Testis (tissue), 3 donors: Measurements from ENCODE around the gene DUSP19. TPM values are rescaled to one million over a fixed set of nuclear protein-coding genes. Genes with fewer than 3 reads are reported as not detected.

Experiments used
- DNase-seq: peaks from one replicate; pipeline ENCODE4 v3.0.0-alpha.2; 2019
- H3K27ac ChIP-seq, 2 donors: fragments of 200-600 bp; sonication (generic); one replicate each; pipeline ENCODE4 v1.5.1; 2019
- H3K27me3 ChIP-seq: fragments of 200-600 bp; sonication (generic); one replicate; pipeline ENCODE4 v1.5.1; 2019
- H3K36me3 ChIP-seq: fragments of 200-600 bp; sonication (generic); one replicate; pipeline ENCODE4 v1.5.1; 2017; ENCODE audit warnings: low read depth; ENCODE audit errors: missing control alignments
- H3K4me1 ChIP-seq: fragments of 200-600 bp; sonication (generic); one replicate; pipeline ENCODE4 v1.5.1; 2019
- H3K4me3 ChIP-seq, 2 donors: fragments of 200-600 bp; sonication (generic); one replicate each; pipeline ENCODE4 v1.5.1; 2017 to 2019
- H3K9me3 ChIP-seq: fragments of 200-600 bp; sonication (generic); one replicate; pipeline ENCODE4 v1.5.1; 2017
- POLR2A ChIP-seq: fragments of 450-650 bp; IDR thresholded peaks from one replicate; pipeline ENCODE4 v1.6.1; 2017; ENCODE audit warnings: antibody characterized with exemption, mild to moderate bottlenecking, moderate library complexity
- WGBS, 2 donors: methylation state at CpG; one replicate each; pipeline ENCODE4 v1.1.5; 2018; 5-methylcytosine and 5-hydroxymethylcytosine counted together
- intact Hi-C: fragments of 100-400 bp; cut with DNase I; formaldehyde crosslinking; loops from one replicate; pipeline ENCODE4 v1.15.1; 2023; ENCODE audit warnings: low total_unique reads
- polyA plus RNA-seq: library from polyadenylated mRNA; stranded (reverse); fragments of 350-450 nt; fragmentation: Illumina TruSeq; extraction: RNeasy Lipid Tissue Mini Kit (QIAGEN cat#74804); gene quantifications from one replicate; pipeline ENCODE4 v1.2.3, GENCODE V29; 2014; ENCODE audit warnings: low read depth, low replicate concordance; ENCODE audit not compliant: insufficient read depth
- total RNA-seq, 2 donors: library from RNA; depleted of rRNA; stranded (reverse); fragments of >200 nt; gene quantifications; one replicate each; pipeline ENCODE4 v1.2.3, GENCODE V29; 2016
- TF ChIP-seq, protein P1 (sequence below), 3 experiments: fragments of 450-650 bp in 2 of 3; fragments of 200-600 bp in 1 of 3; sonication (generic) in 1 of 3; IDR thresholded peaks; one replicate each; pipeline ENCODE4 v1.5.1; 2016 to 2019; ENCODE audit warnings: antibody characterized with exemption in 3 of 3, mild to moderate bottlenecking in 2 of 3, moderate library complexity in 1 of 3

The DUSP19 gene
- total and polyA plus RNA-seq, 3 donors from 2014 or later = 3.8 to 4.5 (median 4.3) TPM

DNA sequence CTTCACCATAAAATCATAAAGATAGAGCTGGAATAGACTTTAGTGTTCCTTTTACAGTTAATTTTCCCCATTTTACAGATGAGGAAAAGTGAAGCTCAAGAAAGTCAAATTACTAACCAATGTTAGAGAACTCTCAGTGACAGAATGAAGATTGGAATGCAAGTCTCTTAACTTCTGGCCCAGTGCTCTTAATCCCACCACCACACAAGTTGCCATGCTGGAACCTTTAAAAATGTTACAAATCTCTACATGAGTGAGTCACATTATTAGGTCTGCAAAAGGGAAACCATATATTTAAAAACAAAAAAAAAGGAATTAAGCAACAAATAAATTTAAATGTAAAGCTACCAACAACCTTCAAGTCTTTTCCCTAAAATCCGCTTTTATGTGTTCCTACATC lies 43.7 kb upstream of the DUSP19 start:
- Histone ChIP-seq H3K27ac (peak overlapping the region in 1 of 2 donors; percentile 6), H3K27me3 (no peaks in the 10 kb centered on the region), H3K4me1 (peaks cover 16% of the 10 kb centered on the region), H3K36me3 (no peaks in the 10 kb centered on the region), H3K9me3 (no peaks in the 10 kb centered on the region), H3K4me3 (no peak overlapping the region)
- WGBS, 2 donors = 88 to 98% methylated on average over 1 of the region's 1 CpG
- intact Hi-C loops = no loop called here
- DNase-seq = no peak
- TF ChIP-seq, protein P1, sequence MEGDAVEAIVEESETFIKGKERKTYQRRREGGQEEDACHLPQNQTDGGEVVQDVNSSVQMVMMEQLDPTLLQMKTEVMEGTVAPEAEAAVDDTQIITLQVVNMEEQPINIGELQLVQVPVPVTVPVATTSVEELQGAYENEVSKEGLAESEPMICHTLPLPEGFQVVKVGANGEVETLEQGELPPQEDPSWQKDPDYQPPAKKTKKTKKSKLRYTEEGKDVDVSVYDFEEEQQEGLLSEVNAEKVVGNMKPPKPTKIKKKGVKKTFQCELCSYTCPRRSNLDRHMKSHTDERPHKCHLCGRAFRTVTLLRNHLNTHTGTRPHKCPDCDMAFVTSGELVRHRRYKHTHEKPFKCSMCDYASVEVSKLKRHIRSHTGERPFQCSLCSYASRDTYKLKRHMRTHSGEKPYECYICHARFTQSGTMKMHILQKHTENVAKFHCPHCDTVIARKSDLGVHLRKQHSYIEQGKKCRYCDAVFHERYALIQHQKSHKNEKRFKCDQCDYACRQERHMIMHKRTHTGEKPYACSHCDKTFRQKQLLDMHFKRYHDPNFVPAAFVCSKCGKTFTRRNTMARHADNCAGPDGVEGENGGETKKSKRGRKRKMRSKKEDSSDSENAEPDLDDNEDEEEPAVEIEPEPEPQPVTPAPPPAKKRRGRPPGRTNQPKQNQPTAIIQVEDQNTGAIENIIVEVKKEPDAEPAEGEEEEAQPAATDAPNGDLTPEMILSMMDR (IDR thresholded peaks at IDR 0.05) = no peak
- no peak for TF ChIP-seq POLR2A

DNA sequence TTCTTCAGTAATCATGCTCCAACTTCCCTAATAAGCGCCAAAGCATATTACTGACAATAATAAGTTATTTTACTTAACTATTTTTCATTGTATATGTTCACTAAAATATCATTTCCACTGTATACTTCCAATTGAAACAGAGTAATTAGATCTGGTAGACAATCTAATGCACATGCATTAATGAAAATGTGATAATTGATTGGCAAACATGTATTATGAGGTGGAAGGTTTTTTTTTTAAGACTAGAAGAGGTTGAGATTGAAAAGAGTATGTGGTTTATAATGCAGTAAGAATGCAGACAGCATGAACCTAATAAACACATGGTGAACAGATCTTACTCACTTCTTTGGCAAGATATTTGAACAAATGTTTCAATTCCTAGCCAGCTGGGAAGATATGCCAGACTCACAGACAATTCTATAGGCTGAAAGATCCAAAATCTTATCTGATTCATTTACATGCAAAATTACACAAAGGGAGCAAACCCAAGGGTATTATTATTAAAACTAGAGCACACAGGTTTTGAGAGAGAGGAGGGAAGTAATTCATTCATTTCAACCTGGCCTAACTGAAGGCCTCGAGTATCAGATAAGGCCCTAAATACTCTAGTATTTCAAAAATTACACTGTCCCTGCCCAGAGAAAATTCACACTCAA lies 43.1 kb upstream of the DUSP19 start:
- DNase-seq = no peak
- Histone ChIP-seq H3K4me1 (peaks cover 11% of the 10 kb centered on the region), H3K27ac (peak overlapping the region in 1 of 2 donors; percentile 99), H3K9me3 (no peaks in the 10 kb centered on the region), H3K4me3 (no peak overlapping the region), H3K36me3 (no peaks in the 10 kb centered on the region), H3K27me3 (no peaks in the 10 kb centered on the region)
- 47 to 49% methylated on average over 2 of the region's 2 CpGs for WGBS, 2 donors
- TF ChIP-seq, protein P1 (IDR thresholded peaks at IDR 0.05) = no peak
- no peak for TF ChIP-seq POLR2A
- intact Hi-C loops = no loop called here

DNA sequence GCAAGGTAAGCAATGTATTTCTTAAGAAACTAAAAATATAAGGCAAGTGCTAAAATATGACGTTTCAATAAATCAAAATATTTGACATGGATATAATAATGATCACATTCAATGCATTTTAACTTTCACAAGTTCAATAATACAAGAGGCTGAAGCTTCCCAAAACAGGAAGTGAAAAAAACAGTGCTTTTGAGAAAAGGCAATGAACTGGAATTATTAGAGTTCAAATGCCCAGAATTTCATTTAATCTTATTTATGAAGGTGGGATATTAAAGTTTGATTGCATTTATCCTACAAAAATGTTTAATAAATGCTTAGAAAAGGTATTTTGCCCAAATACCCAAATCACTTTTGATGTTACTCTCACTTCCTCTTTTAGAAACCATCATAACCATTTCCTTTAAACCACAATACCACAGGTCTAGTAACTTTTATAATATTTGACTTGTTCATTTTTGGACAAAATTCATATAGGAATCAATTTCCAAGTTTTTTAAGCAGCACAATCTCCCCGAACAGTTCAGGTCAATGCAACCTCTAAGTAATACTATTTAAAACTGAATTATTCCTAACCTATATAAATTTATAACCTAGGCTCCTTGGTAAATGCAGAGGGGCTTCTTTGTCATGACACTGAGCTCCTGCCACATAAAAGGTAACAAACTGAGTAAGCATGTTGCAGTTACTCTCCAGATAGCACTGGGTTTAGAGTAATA lies 42.4 kb upstream of the DUSP19 start:
- Histone ChIP-seq H3K27me3 (no peaks in the 10 kb centered on the region), H3K4me1 (peaks cover 9% of the 10 kb centered on the region), H3K27ac (peak overlapping the region; percentile 5 to 99), H3K9me3 (no peaks in the 10 kb centered on the region), H3K4me3 (peak overlapping the region in 1 of 2 donors; percentile 96), H3K36me3 (no peaks in the 10 kb centered on the region)
- no peak for DNase-seq
- intact Hi-C loops = no loop called here
- TF ChIP-seq POLR2A = no peak
- WGBS, 2 donors = 14 to 15% methylated on average over 2 of the region's 2 CpGs

DNA sequence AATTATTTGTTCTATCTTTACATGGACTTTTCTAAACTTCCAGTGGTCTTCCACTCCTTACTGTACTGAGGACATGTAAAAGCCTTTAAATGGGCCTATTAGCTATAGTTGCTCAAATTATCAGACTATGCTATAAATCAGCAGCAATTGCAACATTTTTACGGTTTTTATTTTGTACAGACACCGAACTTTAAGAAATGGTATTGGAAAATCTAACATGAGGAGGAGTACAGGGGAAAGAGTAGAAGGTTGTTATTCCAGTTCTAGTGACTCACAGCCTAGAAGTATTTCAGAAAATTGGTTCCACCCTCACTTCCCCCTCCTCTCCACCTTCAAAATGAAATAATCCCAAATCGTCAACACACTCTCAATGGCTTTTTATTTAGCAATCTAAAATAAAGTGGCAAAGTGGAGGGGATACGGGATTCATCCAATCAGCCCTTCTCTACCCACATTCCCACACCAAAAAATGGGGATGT lies 41.4 kb upstream of the DUSP19 start:
- Histone ChIP-seq H3K4me1 (peaks cover 9% of the 10 kb centered on the region), H3K9me3 (no peaks in the 10 kb centered on the region), H3K27ac (peak overlapping the region; percentile 99), H3K27me3 (no peaks in the 10 kb centered on the region), H3K4me3 (peak overlapping the region; percentile 86 to 96), H3K36me3 (no peaks in the 10 kb centered on the region)
- TF ChIP-seq, protein P1 (IDR thresholded peaks at IDR 0.05) = no peak
- TF ChIP-seq POLR2A = no peak
- intact Hi-C loops = no loop called here
- no peak for DNase-seq
- 1 to 4% methylated on average over 4 of the region's 4 CpGs for WGBS, 2 donors

DNA sequence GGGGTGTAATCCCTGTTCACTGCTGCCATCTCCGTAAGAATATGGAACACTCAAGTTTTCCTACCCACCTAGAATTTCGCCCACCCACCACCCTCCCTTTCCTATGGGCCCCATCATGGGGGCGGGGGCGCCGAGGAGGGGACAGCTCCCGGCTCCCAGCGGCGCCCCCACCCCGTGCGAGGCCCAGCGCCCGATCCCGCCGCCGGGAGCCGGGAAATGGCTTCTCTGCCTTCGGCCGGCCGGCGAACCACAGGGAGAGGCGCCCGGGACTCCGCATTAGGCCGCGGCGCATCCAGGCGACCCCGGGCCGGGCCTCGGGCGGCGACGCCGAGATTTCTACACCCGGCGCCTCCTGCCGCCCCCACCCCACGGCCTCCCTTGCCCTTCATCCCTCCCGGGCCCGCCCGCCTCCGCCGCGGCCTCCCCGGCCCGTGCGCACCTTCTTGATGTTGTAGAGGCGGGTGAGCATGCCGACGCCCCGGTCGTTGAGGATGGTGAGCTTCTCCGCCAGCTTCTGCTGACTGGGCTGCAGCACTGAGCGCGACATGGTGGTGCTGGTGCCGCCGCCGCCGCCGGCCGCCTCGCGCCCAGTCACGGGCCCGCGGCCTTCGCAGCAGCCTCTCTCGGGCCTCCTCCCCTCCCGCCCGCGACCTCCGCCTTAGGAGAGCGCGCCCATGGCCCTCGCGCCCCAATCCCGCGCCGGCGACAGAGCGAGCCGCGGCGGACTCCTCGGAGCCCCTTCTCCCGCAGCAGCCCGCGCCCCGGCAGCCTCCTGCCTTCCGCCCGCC lies 40.8 kb upstream of the DUSP19 start:
- Histone ChIP-seq H3K4me3 (peak overlapping the region; percentile 86 to 96), H3K36me3 (no peaks in the 10 kb centered on the region), H3K4me1 (peaks cover 9% of the 10 kb centered on the region), H3K27ac (peak overlapping the region; percentile 99), H3K9me3 (no peaks in the 10 kb centered on the region), H3K27me3 (no peaks in the 10 kb centered on the region)
- TF ChIP-seq POLR2A = no peak
- TF ChIP-seq, protein P1 (IDR thresholded peaks at IDR 0.05) = no peak
- 0 to 2% methylated on average over 2 to 64 of the region's 91 CpGs for WGBS, 2 donors
- peak; percentile 46 for DNase-seq
- intact Hi-C loops = no loop called here
